Measurements from ENCODE around the gene ATP8B4. TPM values are rescaled to one million over a fixed set of nuclear protein-coding genes. Genes with fewer than 3 reads are reported as not detected.
"Not testable (repeated sequence)": the region's sequence is repeated elsewhere in the genome, so short reads cannot be mapped to it uniquely, and the experiment has no call there.

ATP8B4 gene
- total RNA-seq, 4 donors from 2014 or later: 34.9 to 124 (median 78.8) TPM

- DNase-seq: no peak
- Histone ChIP-seq H3K36me3 (no peaks in the 10 kb centered on the region), H3K4me3 (no peak overlapping the region), H3K27ac (peak overlapping the region in 1 of 2 donors; percentile 17), H3K27me3 (no peaks in the 10 kb centered on the region), H3K9me3 (no peaks in the 10 kb centered on the region), H3K4me1 (no peaks in the 10 kb centered on the region)
- intact Hi-C loops (cut with DNase I; ENCODE audit: low total_unique reads): no loop called here
- TF ChIP-seq CTCF (IDR thresholded peaks at IDR 0.05) (no peak), POLR2A (IDR thresholded peaks at IDR 0.05) (no peak)
Observed at GRCh38 chr15:50095938-50096821, 22.9 kb downstream of the ATP8B4 start.

- H3K4me1 ChIP-seq; H3K27ac ChIP-seq; H3K4me3 ChIP-seq; H3K27me3 ChIP-seq; intact Hi-C loops (cut with DNase I; ENCODE audit: low total_unique reads); DNase-seq; H3K9me3 ChIP-seq; H3K36me3 ChIP-seq: not testable (repeated sequence)
Observed at GRCh38 chr15:50089386-50089785, 29.6 kb downstream of the ATP8B4 start.

GRCh38 chr15:50084932-50085331 is 34.1 kb downstream of the ATP8B4 start:
- no peaks in the 10 kb centered on the region for H3K9me3 ChIP-seq
- no peaks in the 10 kb centered on the region for H3K4me1 ChIP-seq
- no peak overlapping the region for H3K4me3 ChIP-seq
- H3K36me3 ChIP-seq: no peaks in the 10 kb centered on the region
- DNase-seq: no peak
- H3K27me3 ChIP-seq: no peaks in the 10 kb centered on the region
- TF ChIP-seq CTCF (IDR thresholded peaks at IDR 0.05): no peak
- TF ChIP-seq POLR2A (IDR thresholded peaks at IDR 0.05): no peak
- intact Hi-C loops (cut with DNase I; ENCODE audit: low total_unique reads): no loop called here
- peak overlapping the region in 1 of 2 donors; percentile 13 for H3K27ac ChIP-seq

GRCh38 chr15:50083424-50084025 is 35.5 kb downstream of the ATP8B4 start:
- no peaks in the 10 kb centered on the region for H3K4me1 ChIP-seq
- intact Hi-C loops (cut with DNase I; ENCODE audit: low total_unique reads): no loop called here

GRCh38 chr15:50082066-50082465 is 37.0 kb downstream of the ATP8B4 start:
- no peak for TF ChIP-seq CTCF (IDR thresholded peaks at IDR 0.05)
- TF ChIP-seq POLR2A (IDR thresholded peaks at IDR 0.05): no peak
- H3K27ac ChIP-seq: no peak overlapping the region
- H3K4me1 ChIP-seq: peaks cover 0 to 5% of the 10 kb centered on the region in 2 donors
- H3K36me3 ChIP-seq: no peaks in the 10 kb centered on the region
- no peak for DNase-seq
- no peaks in the 10 kb centered on the region for H3K9me3 ChIP-seq
- intact Hi-C loops (cut with DNase I; ENCODE audit: low total_unique reads): no loop called here
- no peak overlapping the region for H3K4me3 ChIP-seq
- no peaks in the 10 kb centered on the region for H3K27me3 ChIP-seq

More at GRCh38 chr15:50083424-50084025, 35.5 kb downstream of the ATP8B4 start:
- Histone ChIP-seq H3K9me3 (no peaks in the 10 kb centered on the region), H3K27me3 (no peaks in the 10 kb centered on the region), H3K27ac (peak overlapping the region in 1 of 2 donors; percentile 19), H3K4me3 (no peak overlapping the region), H3K36me3 (no peaks in the 10 kb centered on the region)
- no peak for TF ChIP-seq CTCF (IDR thresholded peaks at IDR 0.05)
- DNase-seq: no peak

Measured in uterus (tissue), 4 donors.